ENCODE data around the gene B4GALNT3. TPM values are rescaled to one million over a fixed set of nuclear protein-coding genes. Genes with fewer than 3 reads are reported as not detected.

The B4GALNT3 gene
- total and polyA plus RNA-seq, 2 experiments from 2014 or later = 2.8 to 15.8 TPM

GRCh38 chr12:530821-531220 lies 71.1 kb downstream of the B4GALNT3 start (continued):
- TF ChIP-seq ZNF331 (CRISPR knock-in tag; IDR thresholded peaks at IDR 0.05; ENCODE audit: low read depth) (no peak), ZNF114 (CRISPR knock-in tag; IDR thresholded peaks at IDR 0.05) (no peak), EZH2 (IDR thresholded peaks at IDR 0.05; ENCODE audit: low read depth, unreplicated experiment) (no peak), CREB1 (CRISPR knock-in tag; IDR thresholded peaks at IDR 0.05; ENCODE audit: low read depth) (no peak)

DNA sequence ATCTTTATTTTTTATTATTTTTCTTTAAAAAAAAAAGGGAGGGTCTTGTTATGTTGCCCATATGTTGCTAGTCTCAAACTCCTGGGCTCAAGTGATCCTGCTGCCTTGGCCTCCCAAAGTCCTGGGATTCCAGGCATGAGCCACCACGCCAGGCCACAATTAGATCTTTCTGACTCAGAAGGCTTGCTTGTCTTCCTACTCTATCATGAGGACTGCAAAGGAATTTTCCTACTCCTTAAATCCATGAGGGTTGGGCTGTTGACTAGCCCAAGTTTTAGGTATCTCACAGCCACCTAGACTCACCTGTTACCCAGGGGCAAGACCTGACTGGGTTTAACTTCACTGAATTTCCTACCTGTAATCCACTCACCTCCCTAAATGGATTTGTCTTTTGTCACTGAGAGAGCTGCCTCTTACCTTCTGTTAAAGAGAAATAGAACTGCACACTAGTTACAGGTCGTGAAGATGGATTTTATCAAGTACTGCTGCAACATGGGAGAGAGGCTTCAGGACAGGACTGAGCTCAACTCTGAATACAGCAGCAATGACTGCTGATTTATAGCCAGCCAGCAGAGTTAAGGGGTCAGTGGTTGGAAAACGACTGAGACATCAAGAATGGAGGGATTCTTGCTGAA lies 72.3 kb downstream of the B4GALNT3 start:
- Histone ChIP-seq H3K36me3 (ENCODE audit: insufficient read depth) (no peaks in the 10 kb centered on the region), H3K79me2 (replicated peaks; ENCODE audit: insufficient read depth) (no peaks in the 10 kb centered on the region), H4K20me1 (replicated peaks; ENCODE audit: insufficient read depth) (no peaks in the 10 kb centered on the region), H3K27ac (ENCODE audit: low read depth) (no peak overlapping the region), H3K4me3 (no peak overlapping the region), H3K4me1 (ENCODE audit: insufficient read depth) (0 out of 2 replicates have a peak, but pooled peaks cover 4% of the 10 kb centered on the region), H3K4me2 (no peak overlapping the region), H3K9me2 (ENCODE audit: insufficient read depth) (no peaks in the 10 kb centered on the region), H3F3A (replicated peaks; ENCODE audit: low read depth) (no peaks in the 10 kb centered on the region), H2AFZ (no peak overlapping the region), H3K27me3 (ENCODE audit: insufficient read depth) (no peaks in the 10 kb centered on the region)
- peaks cover 3% of the 10 kb centered on the region for H3K27me3 Mint-ChIP-seq (ENCODE audit: insufficient read depth, low read depth, poor library complexity)
- H3K9me3 Mint-ChIP-seq = peaks cover 25% of the 10 kb centered on the region
- H3K36me3 Mint-ChIP-seq (ENCODE audit: low read depth) = peaks cover 23% of the 10 kb centered on the region
- peaks cover 2% of the 10 kb centered on the region; the same call in 1 of the 3 replicates for H3K4me1 Mint-ChIP-seq
- H3K4me3 Mint-ChIP-seq = no peak overlapping the region
- no peak for TF ChIP-seq JUNB (IDR thresholded peaks at IDR 0.05; ENCODE audit: unreplicated experiment)
- TF ChIP-seq CREB1 (CRISPR knock-in tag; IDR thresholded peaks at IDR 0.05; ENCODE audit: low read depth) = no peak
- TF ChIP-seq ZNF114 (CRISPR knock-in tag; IDR thresholded peaks at IDR 0.05) = no peak
- TF ChIP-seq EZH2 (IDR thresholded peaks at IDR 0.05; ENCODE audit: low read depth, unreplicated experiment) = no peak
- TF ChIP-seq, protein P1, sequence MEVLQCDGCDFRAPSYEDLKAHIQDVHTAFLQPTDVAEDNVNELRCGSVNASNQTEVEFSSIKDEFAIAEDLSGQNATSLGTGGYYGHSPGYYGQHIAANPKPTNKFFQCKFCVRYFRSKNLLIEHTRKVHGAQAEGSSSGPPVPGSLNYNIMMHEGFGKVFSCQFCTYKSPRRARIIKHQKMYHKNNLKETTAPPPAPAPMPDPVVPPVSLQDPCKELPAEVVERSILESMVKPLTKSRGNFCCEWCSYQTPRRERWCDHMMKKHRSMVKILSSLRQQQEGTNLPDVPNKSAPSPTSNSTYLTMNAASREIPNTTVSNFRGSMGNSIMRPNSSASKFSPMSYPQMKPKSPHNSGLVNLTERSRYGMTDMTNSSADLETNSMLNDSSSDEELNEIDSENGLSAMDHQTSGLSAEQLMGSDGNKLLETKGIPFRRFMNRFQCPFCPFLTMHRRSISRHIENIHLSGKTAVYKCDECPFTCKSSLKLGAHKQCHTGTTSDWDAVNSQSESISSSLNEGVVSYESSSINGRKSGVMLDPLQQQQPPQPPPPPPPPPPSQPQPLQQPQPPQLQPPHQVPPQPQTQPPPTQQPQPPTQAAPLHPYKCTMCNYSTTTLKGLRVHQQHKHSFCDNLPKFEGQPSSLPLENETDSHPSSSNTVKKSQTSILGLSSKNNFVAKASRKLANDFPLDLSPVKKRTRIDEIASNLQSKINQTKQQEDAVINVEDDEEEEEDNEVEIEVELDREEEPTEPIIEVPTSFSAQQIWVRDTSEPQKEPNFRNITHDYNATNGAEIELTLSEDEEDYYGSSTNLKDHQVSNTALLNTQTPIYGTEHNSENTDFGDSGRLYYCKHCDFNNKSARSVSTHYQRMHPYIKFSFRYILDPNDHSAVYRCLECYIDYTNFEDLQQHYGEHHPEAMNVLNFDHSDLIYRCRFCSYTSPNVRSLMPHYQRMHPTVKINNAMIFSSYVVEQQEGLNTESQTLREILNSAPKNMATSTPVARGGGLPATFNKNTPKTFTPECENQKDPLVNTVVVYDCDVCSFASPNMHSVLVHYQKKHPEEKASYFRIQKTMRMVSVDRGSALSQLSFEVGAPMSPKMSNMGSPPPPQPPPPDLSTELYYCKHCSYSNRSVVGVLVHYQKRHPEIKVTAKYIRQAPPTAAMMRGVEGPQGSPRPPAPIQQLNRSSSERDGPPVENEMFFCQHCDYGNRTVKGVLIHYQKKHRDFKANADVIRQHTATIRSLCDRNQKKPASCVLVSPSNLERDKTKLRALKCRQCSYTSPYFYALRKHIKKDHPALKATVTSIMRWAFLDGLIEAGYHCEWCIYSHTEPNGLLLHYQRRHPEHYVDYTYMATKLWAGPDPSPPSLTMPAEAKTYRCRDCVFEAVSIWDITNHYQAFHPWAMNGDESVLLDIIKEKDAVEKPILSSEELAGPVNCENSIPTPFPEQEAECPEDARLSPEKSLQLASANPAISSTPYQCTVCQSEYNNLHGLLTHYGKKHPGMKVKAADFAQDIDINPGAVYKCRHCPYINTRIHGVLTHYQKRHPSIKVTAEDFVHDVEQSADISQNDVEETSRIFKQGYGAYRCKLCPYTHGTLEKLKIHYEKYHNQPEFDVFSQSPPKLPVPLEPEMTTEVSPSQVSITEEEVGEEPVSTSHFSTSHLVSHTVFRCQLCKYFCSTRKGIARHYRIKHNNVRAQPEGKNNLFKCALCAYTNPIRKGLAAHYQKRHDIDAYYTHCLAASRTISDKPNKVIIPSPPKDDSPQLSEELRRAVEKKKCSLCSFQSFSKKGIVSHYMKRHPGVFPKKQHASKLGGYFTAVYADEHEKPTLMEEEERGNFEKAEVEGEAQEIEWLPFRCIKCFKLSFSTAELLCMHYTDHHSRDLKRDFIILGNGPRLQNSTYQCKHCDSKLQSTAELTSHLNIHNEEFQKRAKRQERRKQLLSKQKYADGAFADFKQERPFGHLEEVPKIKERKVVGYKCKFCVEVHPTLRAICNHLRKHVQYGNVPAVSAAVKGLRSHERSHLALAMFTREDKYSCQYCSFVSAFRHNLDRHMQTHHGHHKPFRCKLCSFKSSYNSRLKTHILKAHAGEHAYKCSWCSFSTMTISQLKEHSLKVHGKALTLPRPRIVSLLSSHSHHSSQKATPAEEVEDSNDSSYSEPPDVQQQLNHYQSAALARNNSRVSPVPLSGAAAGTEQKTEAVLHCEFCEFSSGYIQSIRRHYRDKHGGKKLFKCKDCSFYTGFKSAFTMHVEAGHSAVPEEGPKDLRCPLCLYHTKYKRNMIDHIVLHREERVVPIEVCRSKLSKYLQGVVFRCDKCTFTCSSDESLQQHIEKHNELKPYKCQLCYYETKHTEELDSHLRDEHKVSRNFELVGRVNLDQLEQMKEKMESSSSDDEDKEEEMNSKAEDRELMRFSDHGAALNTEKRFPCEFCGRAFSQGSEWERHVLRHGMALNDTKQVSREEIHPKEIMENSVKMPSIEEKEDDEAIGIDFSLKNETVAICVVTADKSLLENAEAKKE (CRISPR knock-in tag; IDR thresholded peaks at IDR 0.05) = no peak
- no peak for TF ChIP-seq NANOG (IDR thresholded peaks at IDR 0.05; ENCODE audit: borderline replicate concordance)
- TF ChIP-seq, protein P2, sequence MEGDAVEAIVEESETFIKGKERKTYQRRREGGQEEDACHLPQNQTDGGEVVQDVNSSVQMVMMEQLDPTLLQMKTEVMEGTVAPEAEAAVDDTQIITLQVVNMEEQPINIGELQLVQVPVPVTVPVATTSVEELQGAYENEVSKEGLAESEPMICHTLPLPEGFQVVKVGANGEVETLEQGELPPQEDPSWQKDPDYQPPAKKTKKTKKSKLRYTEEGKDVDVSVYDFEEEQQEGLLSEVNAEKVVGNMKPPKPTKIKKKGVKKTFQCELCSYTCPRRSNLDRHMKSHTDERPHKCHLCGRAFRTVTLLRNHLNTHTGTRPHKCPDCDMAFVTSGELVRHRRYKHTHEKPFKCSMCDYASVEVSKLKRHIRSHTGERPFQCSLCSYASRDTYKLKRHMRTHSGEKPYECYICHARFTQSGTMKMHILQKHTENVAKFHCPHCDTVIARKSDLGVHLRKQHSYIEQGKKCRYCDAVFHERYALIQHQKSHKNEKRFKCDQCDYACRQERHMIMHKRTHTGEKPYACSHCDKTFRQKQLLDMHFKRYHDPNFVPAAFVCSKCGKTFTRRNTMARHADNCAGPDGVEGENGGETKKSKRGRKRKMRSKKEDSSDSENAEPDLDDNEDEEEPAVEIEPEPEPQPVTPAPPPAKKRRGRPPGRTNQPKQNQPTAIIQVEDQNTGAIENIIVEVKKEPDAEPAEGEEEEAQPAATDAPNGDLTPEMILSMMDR (conservative IDR thresholded peaks at IDR 0.05; ENCODE audit: low read depth in 2 of 2) = no peak
- no peak for TF ChIP-seq POLR2AphosphoS5 (IDR thresholded peaks at IDR 0.05; ENCODE audit: low read depth)
- DNase-seq (ENCODE audit: low spot score) (no peak), ATAC-seq (no peak)
- no peak overlapping the region for H3K27ac Mint-ChIP-seq
